ENCODE data around the gene SLC25A18.

Gene SLC25A18

GRCh38 chr22:17637490-17638181 is 74.3 kb downstream of the SLC25A18 start:
- Histone ChIP-seq H3K27ac (ENCODE audit: low read length) (peak overlapping the region; percentile 90), H3K4me1 (ENCODE audit: insufficient read depth, low read length) (no peaks in the 10 kb centered on the region; the same call in 1 of the 2 replicates), H3K9me3 (ENCODE audit: insufficient read depth, low read depth, low read length) (no peaks in the 10 kb centered on the region), H3K36me3 (ENCODE audit: insufficient read depth, low read depth, low read length) (peaks cover 5% of the 10 kb centered on the region; the same call in 1 of the 2 replicates), H3K4me3 (ENCODE audit: low read length) (peak overlapping the region; percentile 82), H3K27me3 (ENCODE audit: insufficient read depth, low read length) (no peaks in the 10 kb centered on the region), H3K9ac (ENCODE audit: low read depth, low read length) (peak overlapping the region; percentile 90; the same call in 1 of the 2 replicates)

DNA sequence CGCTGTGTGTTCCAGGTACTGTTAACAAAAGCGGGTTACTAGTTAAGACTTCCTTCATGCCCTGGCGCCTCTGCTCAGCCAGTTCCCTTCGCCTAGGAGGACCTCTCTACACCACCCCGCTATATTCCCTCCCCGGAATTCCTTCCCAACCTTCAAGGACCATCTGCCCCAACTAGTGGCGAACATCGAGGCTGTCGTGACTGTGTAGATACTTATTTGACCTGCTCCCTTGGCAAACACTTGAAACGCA is 74.8 kb downstream of the SLC25A18 start:
- Histone ChIP-seq H3K9ac (ENCODE audit: low read depth, low read length) (peak overlapping the region; percentile 90), H3K4me1 (ENCODE audit: insufficient read depth, low read length) (no peaks in the 10 kb centered on the region; the same call in 1 of the 2 replicates), H3K27ac (ENCODE audit: low read length) (peak overlapping the region; percentile 90), H3K36me3 (ENCODE audit: insufficient read depth, low read depth, low read length) (peaks cover 5% of the 10 kb centered on the region; the same call in 1 of the 2 replicates), H3K9me3 (ENCODE audit: insufficient read depth, low read depth, low read length) (no peaks in the 10 kb centered on the region), H3K27me3 (ENCODE audit: insufficient read depth, low read length) (no peaks in the 10 kb centered on the region), H3K4me3 (ENCODE audit: low read length) (peak overlapping the region; percentile 82)

- H3K27me3 ChIP-seq (ENCODE audit: insufficient read depth, low read length), result no peaks in the 10 kb centered on the region
- H3K4me1 ChIP-seq (ENCODE audit: insufficient read depth, low read length), result no peaks in the 10 kb centered on the region; the same call in 1 of the 2 replicates
- H3K36me3 ChIP-seq (ENCODE audit: insufficient read depth, low read depth, low read length), result peaks cover 5% of the 10 kb centered on the region; the same call in 1 of the 2 replicates
- peak within 1 kb of the TSS; percentile 90 for H3K9ac ChIP-seq (ENCODE audit: low read depth, low read length)
- peak within 1 kb of the TSS; percentile 90 for H3K27ac ChIP-seq (ENCODE audit: low read length)
- peak within 1 kb of the TSS; percentile 82 for H3K4me3 ChIP-seq (ENCODE audit: low read length)
- no peaks in the 10 kb centered on the region for H3K9me3 ChIP-seq (ENCODE audit: insufficient read depth, low read depth, low read length)
These were observed 75.3 kb downstream of the SLC25A18 start, which contains the start of gene BCL2L13 for GRCh38 chr22:17638432-17639246. Gene BCL2L13 (plus strand): TSS chr22:17638757. CDS start chr22:17655712, 16,955 bp downstream.

- Histone ChIP-seq H3K4me3 (ENCODE audit: low read length) (peak overlapping the region; percentile 82), H3K9me3 (ENCODE audit: insufficient read depth, low read depth, low read length) (no peaks in the 10 kb centered on the region), H3K27ac (ENCODE audit: low read length) (peak overlapping the region; percentile 90), H3K9ac (ENCODE audit: low read depth, low read length) (peak overlapping the region; percentile 90), H3K27me3 (ENCODE audit: insufficient read depth, low read length) (no peaks in the 10 kb centered on the region), H3K36me3 (ENCODE audit: insufficient read depth, low read depth, low read length) (peaks cover 5% of the 10 kb centered on the region; the same call in 1 of the 2 replicates), H3K4me1 (ENCODE audit: insufficient read depth, low read length) (no peaks in the 10 kb centered on the region)
These were observed 76.0 kb downstream of the SLC25A18 start for GRCh38 chr22:17639247-17639741.

Data from iPS-20b (cell line).